OCI-LY3 (cell line): Measurements from ENCODE around the gene GRIK4.

Experiments
- CTCF ChIP-seq: fragments of 200-600, 300-600 bp; sonication (generic); IDR thresholded peaks from 2 replicates; pipeline ENCODE4 v1.5.1; 2014; ENCODE audit warnings: antibody characterized with exemption, low read length, low read depth
- EZH2phosphoT487 ChIP-seq: fragments of 200-600 bp; shearing (Covaris generic); IDR thresholded peaks from 2 replicates; pipeline ENCODE4 v1.6.1; 2018; ENCODE audit warnings: antibody characterized with exemption, mixed run types, low read depth

DNA sequence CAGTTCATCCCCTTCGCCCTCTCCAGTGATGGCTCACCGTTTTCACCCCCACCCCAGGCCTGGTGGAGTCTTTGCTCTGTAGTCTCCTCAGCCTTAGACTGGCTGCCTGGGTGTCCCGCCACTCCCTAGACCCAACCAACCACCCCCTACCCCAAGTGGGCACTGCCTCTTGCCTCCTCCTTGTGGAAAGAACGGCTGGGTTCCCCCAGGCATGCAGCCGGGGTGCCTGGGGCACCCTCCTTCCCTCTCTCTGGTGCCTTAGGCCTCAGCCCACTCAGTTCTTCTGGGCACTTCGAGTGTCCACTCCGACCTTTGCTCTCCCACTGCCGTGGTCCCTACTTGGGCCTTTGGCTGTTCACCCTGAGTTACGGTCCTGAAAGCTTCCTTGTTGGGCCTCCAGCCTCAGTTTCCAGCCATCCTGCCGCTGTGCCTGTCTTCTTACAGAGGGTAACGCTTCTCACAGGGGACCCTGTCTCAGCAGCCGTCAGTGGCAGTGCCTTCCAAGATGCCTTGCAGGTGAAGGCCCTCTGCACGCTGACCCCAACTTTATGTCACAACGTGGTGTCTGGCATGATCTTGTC lies 3.1 kb downstream of the GRIK4 start:
- TF ChIP-seq CTCF (no peak), EZH2phosphoT487 (no peak)
